ENCODE data around the gene ARPP21.

The ARPP21 gene

DNA sequence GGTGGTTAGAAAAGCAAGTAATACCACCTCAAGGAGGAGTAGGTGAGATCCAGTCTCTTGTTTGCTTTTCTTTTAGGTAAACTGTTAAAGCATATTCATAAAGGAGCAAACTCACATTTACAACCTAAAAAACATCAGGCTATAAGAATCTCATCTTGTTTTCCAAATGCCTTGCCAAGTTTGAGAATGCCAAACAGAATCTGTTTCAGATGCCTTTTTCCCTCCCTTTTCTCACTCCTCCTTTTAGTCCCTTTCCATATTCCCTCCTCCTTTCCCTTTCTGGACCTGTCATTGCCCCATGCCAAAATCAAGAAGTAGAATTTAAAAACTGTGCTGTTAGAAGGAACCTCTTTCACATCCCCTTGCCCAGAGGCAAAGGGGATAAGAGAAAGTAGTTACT is 140.3 kb downstream of the ARPP21 start:
- DNase-seq (ENCODE audit: low read depth) = no peak
- no peak overlapping the region for H3K4me3 ChIP-seq (replicated peaks; ENCODE audit: low read depth, low read length)
- TF ChIP-seq, protein P1, sequence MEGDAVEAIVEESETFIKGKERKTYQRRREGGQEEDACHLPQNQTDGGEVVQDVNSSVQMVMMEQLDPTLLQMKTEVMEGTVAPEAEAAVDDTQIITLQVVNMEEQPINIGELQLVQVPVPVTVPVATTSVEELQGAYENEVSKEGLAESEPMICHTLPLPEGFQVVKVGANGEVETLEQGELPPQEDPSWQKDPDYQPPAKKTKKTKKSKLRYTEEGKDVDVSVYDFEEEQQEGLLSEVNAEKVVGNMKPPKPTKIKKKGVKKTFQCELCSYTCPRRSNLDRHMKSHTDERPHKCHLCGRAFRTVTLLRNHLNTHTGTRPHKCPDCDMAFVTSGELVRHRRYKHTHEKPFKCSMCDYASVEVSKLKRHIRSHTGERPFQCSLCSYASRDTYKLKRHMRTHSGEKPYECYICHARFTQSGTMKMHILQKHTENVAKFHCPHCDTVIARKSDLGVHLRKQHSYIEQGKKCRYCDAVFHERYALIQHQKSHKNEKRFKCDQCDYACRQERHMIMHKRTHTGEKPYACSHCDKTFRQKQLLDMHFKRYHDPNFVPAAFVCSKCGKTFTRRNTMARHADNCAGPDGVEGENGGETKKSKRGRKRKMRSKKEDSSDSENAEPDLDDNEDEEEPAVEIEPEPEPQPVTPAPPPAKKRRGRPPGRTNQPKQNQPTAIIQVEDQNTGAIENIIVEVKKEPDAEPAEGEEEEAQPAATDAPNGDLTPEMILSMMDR (IDR thresholded peaks at IDR 0.05; ENCODE audit: low read length, missing control alignments) = no peak

DNA sequence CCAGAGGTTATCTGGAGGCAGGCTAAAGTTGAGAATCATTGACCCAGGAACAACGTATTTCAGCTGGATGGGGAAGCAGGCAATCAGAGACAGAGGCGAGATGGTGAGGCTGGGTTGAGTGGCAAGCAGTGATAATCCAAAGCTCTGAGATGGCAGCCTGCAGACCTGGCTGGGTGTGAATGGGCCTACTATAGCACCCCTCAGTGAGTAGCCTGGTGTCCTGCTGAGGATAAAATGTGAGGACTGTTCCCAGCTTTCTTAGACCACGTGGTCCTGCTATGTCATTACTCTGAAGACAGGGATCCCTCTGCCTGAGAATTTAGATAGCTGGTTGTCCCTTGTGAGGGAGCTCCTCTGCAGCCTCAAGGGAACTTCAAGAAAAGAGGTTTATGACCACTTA is 141.5 kb downstream of the ARPP21 start:
- no peak overlapping the region for H3K4me3 ChIP-seq (replicated peaks; ENCODE audit: low read depth, low read length)
- no peak for DNase-seq (ENCODE audit: low read depth)
- TF ChIP-seq, protein P1 (IDR thresholded peaks at IDR 0.05; ENCODE audit: low read length, missing control alignments) = no peak

DNA sequence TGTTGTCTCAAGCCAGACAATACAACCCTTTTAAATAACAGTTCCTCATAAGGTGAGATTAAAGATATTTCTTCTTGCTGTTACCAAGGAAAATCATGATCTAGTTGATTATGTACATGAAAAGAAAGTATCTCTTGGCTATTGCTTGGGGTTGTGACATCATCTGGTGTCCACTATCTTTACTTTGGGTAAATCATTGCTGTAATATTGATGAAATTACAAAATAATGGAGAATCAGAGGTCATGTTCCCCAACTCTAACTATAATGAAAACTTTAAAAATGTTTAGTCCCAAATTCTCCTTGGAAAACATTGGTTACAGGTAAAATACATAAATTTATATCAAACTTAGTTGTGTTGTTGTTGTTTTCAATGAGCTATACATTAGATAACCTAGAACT is 142.2 kb downstream of the ARPP21 start:
- DNase-seq (ENCODE audit: low read depth) = no peak
- no peak overlapping the region for H3K4me3 ChIP-seq (replicated peaks; ENCODE audit: low read depth, low read length)
- TF ChIP-seq, protein P1 (IDR thresholded peaks at IDR 0.05; ENCODE audit: low read length, missing control alignments) = no peak

DNA sequence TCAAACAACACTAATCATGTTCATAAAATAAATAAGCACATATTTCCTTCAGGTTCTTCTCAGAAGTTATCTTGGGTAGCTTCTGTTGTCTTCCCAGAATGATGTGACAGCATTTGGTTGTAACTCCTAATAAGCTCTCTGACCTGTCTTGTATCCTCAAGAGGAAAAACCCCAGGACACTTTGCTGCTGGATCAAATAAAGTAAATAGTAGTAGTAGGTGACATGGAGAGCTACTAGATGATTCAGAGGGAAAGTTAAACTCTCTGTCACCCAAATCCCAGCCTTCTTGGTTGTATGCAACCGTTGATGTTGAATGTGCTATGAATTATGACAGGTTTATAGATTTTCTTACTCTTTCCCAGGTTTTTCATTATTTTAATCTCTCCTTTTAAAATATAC is 143.0 kb downstream of the ARPP21 start:
- no peak overlapping the region for H3K4me3 ChIP-seq (replicated peaks; ENCODE audit: low read depth, low read length)
- TF ChIP-seq, protein P1 (IDR thresholded peaks at IDR 0.05; ENCODE audit: low read length, missing control alignments) = no peak
- no peak for DNase-seq (ENCODE audit: low read depth)

DNA sequence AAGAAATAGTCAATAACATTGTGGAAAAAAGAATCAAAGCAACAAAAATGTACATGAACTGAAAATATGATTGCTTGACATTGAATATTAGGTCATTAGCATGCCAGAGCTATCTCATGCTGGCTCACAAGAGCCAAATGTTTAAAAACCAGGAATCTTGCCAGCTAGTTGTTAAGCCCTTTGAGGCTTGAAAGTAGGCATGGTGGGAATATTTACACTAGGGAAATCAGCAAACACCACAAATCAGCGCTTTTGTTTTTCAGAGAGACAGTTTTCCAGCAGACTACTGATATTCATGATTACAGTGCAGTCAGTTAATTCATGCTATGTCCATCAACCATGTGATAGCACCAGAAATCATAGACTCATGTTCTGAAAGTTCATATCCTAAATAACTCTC is 144.8 kb downstream of the ARPP21 start:
- DNase-seq (ENCODE audit: low read depth) = no peak
- H3K4me3 ChIP-seq (replicated peaks; ENCODE audit: low read depth, low read length) = no peak overlapping the region
- TF ChIP-seq, protein P1 (IDR thresholded peaks at IDR 0.05; ENCODE audit: low read length, missing control alignments) = no peak

DNA sequence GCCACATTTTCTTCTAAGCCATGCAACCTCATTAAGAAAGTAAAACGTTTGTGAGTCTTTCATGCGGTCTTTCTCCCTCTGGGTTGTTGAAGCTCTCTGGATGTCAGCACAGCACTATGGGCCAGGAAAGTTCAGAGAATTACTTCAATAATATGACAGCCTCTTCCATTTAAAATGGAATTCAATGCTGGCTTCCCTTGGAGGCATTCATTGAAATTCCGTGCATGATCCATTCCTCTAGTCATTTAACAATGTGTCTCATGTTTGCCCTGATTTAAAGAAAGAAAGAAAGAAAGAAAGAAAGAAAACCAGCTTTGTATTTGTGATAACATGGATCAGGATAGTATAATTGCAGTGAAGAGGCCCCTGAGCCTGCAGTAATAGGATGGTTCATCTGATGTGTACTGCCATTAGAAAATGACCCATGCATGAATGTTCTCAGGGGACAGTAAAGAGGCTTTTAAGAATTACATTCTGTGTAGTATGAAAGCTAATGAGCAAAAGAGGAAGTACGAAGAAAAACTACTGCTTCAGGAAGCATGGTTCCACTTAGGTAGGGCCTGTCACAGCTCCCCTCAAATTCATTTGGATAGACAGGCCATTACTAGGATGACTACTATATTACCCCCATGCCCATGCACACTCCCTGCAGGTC is 146.0 kb downstream of the ARPP21 start:
- no peak overlapping the region for H3K4me3 ChIP-seq (replicated peaks; ENCODE audit: low read depth, low read length)
- DNase-seq (ENCODE audit: low read depth) = no peak
- TF ChIP-seq, protein P1 (IDR thresholded peaks at IDR 0.05; ENCODE audit: low read length, missing control alignments) = no peak

DNA sequence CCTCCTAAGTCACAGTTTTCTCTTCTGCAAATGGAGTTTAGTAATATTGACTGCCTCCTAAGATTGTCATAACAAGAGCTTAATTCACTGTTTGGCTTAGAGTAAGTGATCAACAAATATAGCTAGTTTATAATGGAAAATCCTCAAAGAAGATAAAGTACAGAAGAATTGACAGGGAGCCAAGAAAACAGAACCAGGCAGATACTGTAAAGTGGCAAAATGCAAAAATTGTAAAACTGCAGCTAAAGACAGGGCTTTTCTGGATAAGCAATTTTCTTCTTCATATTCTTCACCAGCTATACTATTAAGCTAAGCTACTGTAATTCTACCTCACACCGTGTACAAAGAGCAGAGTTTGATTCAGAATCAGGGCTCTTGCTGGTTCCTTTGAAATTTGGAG is 148.6 kb downstream of the ARPP21 start:
- no peak overlapping the region for H3K4me3 ChIP-seq (replicated peaks; ENCODE audit: low read depth, low read length)
- DNase-seq (ENCODE audit: low read depth) = no peak
- TF ChIP-seq, protein P1 (IDR thresholded peaks at IDR 0.05; ENCODE audit: low read length, missing control alignments) = no peak
